HG03571 (cell line): Measurements from ENCODE around the gene WIPF3.
A peak's percentile ranks its signal among the peaks of the same experiment; 100 is the strongest.
"Not testable (repeated sequence)": the region's sequence is repeated elsewhere in the genome, so short reads cannot be mapped to it uniquely, and the experiment has no call there.

Experiments used
- ATAC-seq: cut with Tn5 transposase; IDR thresholded peaks from one replicate; pipeline ENCODE4 v1.9.1; 2021; ENCODE audit not compliant: unreplicated experiment

WIPF3 gene

GRCh38 chr7:29946428-29947186 lies 140.3 kb downstream of the WIPF3 start:
- ATAC-seq: no peak

- no peak for ATAC-seq
Observed at GRCh38 chr7:29948587-29948986, 142.3 kb downstream of the WIPF3 start.

- no peak for ATAC-seq
Observed at GRCh38 chr7:29950480-29950879, 144.2 kb downstream of the WIPF3 start.

- ATAC-seq: no peak
Observed at GRCh38 chr7:29951206-29951605, 144.9 kb downstream of the WIPF3 start.

GRCh38 chr7:29953726-29954347 lies 147.5 kb downstream of the WIPF3 start:
- ATAC-seq: no peak

- no peak for ATAC-seq
Observed at GRCh38 chr7:29955075-29955792, 148.9 kb downstream of the WIPF3 start.

GRCh38 chr7:29955799-29956486 lies 149.6 kb downstream of the WIPF3 start:
- ATAC-seq: peak; percentile 91

GRCh38 chr7:29956487-29956836 lies 150.2 kb downstream of the WIPF3 start:
- peak; percentile 10 for ATAC-seq

GRCh38 chr7:29957521-29958310 lies 151.4 kb downstream of the WIPF3 start:
- ATAC-seq: no peak

GRCh38 chr7:29958667-29959358 lies 152.5 kb downstream of the WIPF3 start:
- ATAC-seq: no peak

- not testable (repeated sequence) for ATAC-seq
Observed at GRCh38 chr7:29961611-29962010, 155.3 kb downstream of the WIPF3 start.

GRCh38 chr7:29962035-29962434 lies 155.7 kb downstream of the WIPF3 start:
- no peak for ATAC-seq

- ATAC-seq: no peak
Observed at GRCh38 chr7:29965030-29965429, 158.7 kb downstream of the WIPF3 start.
